Astrocyte (in vitro differentiated cells and primary cell): ENCODE results near the gene ALG2.
A peak's percentile ranks its signal among the peaks of the same experiment; 100 is the strongest.

Experiments used
- CTCF ChIP-seq: IDR thresholded peaks from 2 replicates; pipeline ENCODE4 v1.5.1; 2011; ENCODE audit warnings: low read depth, mild to moderate bottlenecking, inconsistent platforms, low read length, moderate library complexity; ENCODE audit not compliant: insufficient read depth
- EZH2 ChIP-seq: IDR thresholded peaks from 2 replicates; pipeline ENCODE4 v1.6.1; 2012; ENCODE audit warnings: mild to moderate bottlenecking, low read length, inconsistent platforms; ENCODE audit not compliant: insufficient read depth

- TF ChIP-seq CTCF (peak; percentile 84), EZH2 (no peak)
Observed at GRCh38 chr9:99266255-99267023, 44.7 kb upstream of the ALG2 start.
